Measurements from ENCODE around the gene PIP4K2C.
"Not testable (repeated sequence)": the region's sequence is repeated elsewhere in the genome, so short reads cannot be mapped to it uniquely, and the experiment has no call there.

Gene PIP4K2C

DNA sequence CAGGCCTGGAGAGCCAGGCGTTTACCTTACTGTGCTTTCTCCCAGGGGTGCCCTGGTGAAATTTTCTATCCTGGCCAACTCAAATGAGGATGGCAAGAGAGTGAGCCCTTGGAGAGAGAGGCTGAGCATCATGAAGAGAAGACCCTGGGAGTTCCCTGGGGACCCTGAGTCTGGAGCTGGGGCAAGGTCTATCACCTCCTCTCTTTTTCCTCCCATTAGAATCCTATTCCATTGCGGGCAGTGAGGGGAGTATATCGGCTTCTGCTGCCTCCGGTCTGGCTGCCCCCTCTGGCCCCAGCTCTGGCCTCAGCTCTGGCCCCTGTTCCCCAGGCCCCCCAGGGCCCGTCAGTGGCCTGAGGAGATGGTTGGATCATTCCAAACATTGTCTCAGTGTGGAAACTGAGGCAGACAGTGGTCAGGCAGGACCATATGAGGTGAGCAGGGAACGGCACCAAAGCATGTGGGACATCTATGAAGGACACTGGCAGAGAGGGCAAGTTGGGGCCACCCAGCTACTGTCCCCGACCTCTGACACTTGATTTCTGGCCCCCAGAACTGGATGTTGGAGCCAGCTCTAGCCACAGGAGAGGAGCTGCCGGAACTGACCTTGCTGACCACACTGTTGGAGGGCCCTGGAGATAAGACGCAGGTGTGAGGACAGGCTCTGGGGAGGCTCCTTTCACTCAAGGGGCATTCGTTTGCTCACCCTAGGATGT is 21.9 kb downstream of the PIP4K2C start:
- Histone ChIP-seq H3K9ac (peak overlapping the region; percentile 70), H3K4me3 (peak overlapping the region; percentile 72; the same call in 1 of the 2 replicates), H3K9me3 (peaks cover 4% of the 10 kb centered on the region; the same call in 1 of the 2 replicates), H3K27me3 (peaks cover 47% of the 10 kb centered on the region), H3K4me2 (peak overlapping the region; percentile 94), H3K27ac (peak overlapping the region; percentile 94), H4K20me1 (no peaks in the 10 kb centered on the region), H3K4me1 (peaks cover 71% of the 10 kb centered on the region), H3K36me3 (peaks cover 17% of the 10 kb centered on the region; the same call in 1 of the 2 replicates)
- TF ChIP-seq Cebpa-rat (IDR thresholded peaks at IDR 0.05): no peak

DNA sequence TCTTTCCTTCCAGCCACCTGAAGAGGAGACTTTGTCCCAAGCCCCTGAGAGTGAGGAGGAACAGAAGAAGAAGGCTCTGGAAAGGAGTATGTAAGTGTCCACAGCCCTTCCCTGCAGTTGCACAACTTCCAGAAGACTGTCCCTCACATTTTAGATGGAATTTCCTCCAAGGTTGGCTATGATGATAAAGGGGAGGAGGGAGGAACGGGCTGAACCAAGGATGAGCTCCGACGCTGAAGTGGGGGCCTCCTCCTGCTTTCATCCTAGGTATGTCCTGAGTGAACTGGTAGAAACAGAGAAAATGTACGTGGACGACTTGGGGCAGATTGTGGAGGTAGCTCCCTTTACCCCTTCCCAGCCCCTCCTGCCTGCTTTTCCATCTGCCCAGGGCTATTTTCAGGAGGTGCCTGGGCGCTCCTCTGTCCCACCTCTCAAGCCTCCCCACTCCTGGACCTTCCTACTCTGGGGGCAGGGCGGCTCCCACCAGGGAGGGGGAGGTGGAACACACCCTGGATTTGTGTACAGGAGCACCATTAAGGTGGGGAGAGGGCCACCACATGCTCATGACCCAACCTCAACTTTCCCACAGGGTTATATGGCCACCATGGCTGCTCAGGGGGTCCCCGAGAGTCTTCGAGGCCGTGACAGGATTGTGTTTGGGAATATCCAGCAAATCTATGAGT is 22.6 kb downstream of the PIP4K2C start:
- TF ChIP-seq Cebpa-rat (IDR thresholded peaks at IDR 0.05): no peak

DNA sequence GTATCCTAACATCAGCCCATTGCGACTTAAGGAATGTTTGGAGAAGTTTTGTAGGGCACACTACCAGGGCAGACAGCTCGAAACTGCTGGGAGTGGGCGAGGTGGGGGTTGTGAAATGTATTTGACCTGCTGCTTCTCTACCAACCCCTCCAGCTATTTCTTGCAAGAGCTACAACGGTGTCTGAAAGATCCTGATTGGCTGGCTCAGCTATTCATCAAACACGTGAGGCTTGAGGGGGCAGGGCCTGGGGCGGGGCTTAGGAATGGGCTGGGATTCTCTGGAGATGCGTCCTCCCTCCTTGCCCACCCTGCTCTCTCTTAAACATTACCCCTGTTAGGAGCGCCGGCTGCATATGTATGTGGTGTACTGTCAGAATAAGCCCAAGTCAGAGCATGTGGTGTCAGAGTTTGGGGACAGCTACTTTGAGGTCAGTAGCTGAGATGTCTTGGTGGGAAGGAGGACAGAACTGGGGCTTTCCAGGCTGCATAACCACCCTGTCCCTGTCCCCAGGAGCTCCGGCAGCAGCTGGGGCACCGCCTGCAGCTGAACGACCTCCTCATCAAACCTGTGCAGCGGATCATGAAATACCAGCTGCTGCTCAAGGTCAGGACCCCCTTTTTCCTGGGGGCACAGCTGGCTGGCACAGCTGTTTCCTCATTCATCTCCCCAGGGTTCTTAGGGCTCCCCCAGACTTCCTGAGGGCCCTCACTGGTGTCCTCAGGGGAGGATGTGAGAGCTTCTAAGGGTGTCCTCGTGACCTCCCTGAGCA is 23.4 kb downstream of the PIP4K2C start:
- Histone ChIP-seq H3K4me1 (peaks cover 68% of the 10 kb centered on the region), H3K36me3 (peaks cover 18% of the 10 kb centered on the region; the same call in 1 of the 2 replicates), H3K9ac (peak overlapping the region; percentile 75), H3K27ac (peak overlapping the region; percentile 94), H3K9me3 (peaks cover 8% of the 10 kb centered on the region; the same call in 1 of the 2 replicates), H3K4me2 (peak overlapping the region; percentile 94), H3K27me3 (peaks cover 47% of the 10 kb centered on the region), H3K4me3 (peak overlapping the region; percentile 50), H4K20me1 (peaks cover 3% of the 10 kb centered on the region)
- no peak for TF ChIP-seq Cebpa-rat (IDR thresholded peaks at IDR 0.05)

More for the DNA sequence above, 22.6 kb downstream of the PIP4K2C start:
- H3K9me3 ChIP-seq: peaks cover 6% of the 10 kb centered on the region; the same call in 1 of the 2 replicates
- peak overlapping the region; percentile 70 for H3K9ac ChIP-seq
- no peaks in the 10 kb centered on the region for H4K20me1 ChIP-seq
- peaks cover 71% of the 10 kb centered on the region for H3K4me1 ChIP-seq
- peaks cover 17% of the 10 kb centered on the region; the same call in 1 of the 2 replicates for H3K36me3 ChIP-seq
- H3K27me3 ChIP-seq: peaks cover 47% of the 10 kb centered on the region
- H3K4me2 ChIP-seq: peak overlapping the region; percentile 94
- H3K4me3 ChIP-seq: peak overlapping the region; percentile 50; the same call in 1 of the 2 replicates
- H3K27ac ChIP-seq: peak overlapping the region; percentile 94

DNA sequence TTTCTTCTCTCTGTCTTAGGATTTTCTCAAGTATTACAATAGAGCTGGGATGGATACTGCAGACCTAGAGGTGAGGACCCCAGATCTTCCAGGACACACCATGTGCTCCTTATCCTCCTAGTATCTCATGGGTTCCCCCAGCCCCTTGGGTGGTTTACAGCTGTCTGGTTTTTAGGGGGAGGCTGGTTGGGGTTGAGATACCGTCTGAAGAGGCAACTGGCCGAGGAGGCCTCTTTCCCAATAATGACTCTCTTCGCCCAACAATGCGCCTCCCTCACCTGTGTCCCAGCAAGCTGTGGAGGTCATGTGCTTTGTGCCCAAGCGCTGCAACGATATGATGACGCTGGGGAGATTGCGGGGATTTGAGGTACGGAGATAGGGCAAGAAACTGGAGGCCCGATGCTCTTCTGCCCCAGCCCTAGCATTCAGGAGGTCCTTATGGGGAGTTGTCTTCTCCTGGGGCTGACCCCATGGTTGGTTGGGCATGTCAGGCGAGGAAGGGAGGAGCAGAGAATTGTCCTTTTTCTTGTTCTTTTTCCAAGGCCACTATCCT is 24.0 kb downstream of the PIP4K2C start:
- H3K4me1 ChIP-seq: peaks cover 68% of the 10 kb centered on the region
- peak overlapping the region; percentile 75 for H3K9ac ChIP-seq
- peak overlapping the region; percentile 94 for H3K27ac ChIP-seq
- peaks cover 25% of the 10 kb centered on the region; the same call in 1 of the 2 replicates for H3K36me3 ChIP-seq
- peaks cover 48% of the 10 kb centered on the region for H3K27me3 ChIP-seq
- peak overlapping the region; percentile 94 for H3K4me2 ChIP-seq
- no peak for TF ChIP-seq Cebpa-rat (IDR thresholded peaks at IDR 0.05)
- H3K4me3 ChIP-seq: peak overlapping the region; percentile 46
- peaks cover 9% of the 10 kb centered on the region for H4K20me1 ChIP-seq
- H3K9me3 ChIP-seq: peaks cover 13% of the 10 kb centered on the region; the same call in 1 of the 2 replicates

DNA sequence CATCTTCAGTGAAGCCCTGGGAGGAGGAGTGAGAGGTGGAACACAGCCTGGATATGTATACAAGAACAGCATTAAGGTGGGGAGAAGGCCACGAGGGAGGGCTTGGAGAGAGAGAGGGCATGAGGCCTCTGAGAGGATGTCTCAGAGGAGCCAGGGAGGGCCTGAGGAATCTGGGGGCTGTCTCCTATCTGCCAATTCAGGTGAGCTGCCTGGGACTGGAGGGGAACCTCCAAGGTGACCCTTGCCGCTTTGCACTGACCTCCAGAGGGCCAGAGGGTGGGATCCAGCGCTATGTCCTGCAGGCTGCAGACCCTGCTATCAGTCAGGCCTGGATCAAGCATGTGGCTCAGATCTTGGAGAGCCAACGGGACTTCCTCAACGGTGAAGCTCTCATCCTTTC is 24.6 kb downstream of the PIP4K2C start:
- Histone ChIP-seq H4K20me1 (peaks cover 15% of the 10 kb centered on the region), H3K9me3 (peaks cover 13% of the 10 kb centered on the region; the same call in 1 of the 2 replicates), H3K9ac (peak overlapping the region; percentile 75), H3K27ac (peak overlapping the region; percentile 94), H3K4me3 (peak overlapping the region; percentile 46; the same call in 1 of the 2 replicates), H3K4me1 (peaks cover 65% of the 10 kb centered on the region), H3K4me2 (peak overlapping the region; percentile 94), H3K36me3 (peaks cover 26% of the 10 kb centered on the region; the same call in 1 of the 2 replicates), H3K27me3 (peaks cover 48% of the 10 kb centered on the region)
- no peak for TF ChIP-seq Cebpa-rat (IDR thresholded peaks at IDR 0.05)

DNA sequence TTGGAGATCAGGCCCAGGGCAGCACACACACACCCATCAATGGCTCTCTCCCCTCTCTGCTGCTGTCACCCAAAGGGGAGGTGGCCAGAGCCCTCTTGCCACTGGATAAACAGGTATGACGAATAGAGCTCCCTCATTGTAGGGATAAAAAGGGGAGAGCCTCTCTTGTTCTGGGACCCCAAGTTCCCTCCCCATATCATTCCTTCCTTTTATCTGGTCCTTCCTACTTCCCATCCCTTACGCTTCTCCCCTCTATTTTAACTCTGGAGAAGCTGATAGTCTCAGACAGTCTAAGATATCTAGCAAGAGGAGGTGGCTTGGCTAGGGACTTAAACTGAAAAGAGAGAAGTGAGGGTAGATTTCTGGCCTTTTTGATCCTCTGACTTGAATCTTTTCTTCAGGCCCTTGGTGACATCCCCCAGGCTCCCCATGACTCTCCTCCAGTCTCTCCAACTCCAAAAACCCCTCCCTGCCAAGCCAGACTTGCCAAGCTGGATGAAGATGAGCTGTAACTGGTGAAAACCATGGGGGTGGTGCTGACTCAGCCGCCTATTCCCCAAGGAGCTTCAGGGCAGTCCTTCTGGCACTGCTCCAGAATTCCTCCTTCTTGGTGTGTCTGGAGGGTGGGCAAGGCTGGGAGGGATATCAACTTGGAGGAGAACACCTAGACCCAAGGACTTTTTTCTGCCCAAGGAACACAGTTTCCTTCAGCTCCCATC is 25.6 kb downstream of the PIP4K2C start:
- Histone ChIP-seq H3K4me1 (peaks cover 70% of the 10 kb centered on the region), H3K4me3 (no peak overlapping the region; the same call in 1 of the 2 replicates), H3K27ac (peak overlapping the region; percentile 94; the same call in 1 of the 2 replicates), H3K9me3 (peaks cover 13% of the 10 kb centered on the region; the same call in 1 of the 2 replicates), H3K27me3 (peaks cover 49% of the 10 kb centered on the region), H3K4me2 (peak overlapping the region; percentile 94), H3K9ac (no peak overlapping the region), H3K36me3 (peaks cover 26% of the 10 kb centered on the region; the same call in 1 of the 2 replicates), H4K20me1 (peaks cover 24% of the 10 kb centered on the region)
- no peak for TF ChIP-seq Cebpa-rat (IDR thresholded peaks at IDR 0.05)

DNA sequence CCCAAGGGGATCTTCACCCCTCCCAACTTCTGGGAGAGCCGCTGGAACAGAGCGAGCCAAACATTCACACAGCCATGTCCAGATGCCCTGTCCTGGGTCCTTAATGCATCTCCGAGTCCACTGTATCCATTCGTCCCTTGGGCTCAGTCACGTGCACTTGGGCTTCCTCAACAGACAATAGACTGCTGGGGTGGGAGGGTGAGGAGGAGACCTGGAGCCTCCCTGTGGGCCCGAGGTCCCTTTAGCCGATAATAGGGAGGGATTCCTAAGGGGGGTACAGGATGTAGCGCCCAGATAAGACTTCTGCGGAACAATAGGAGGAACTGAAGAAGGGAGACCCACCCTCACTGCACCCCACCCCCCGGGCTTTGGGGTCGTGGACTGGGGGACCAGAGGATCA is 26.9 kb downstream of the PIP4K2C start:
- Histone ChIP-seq H3K4me3 (no peak overlapping the region), H3K4me1 (peaks cover 60% of the 10 kb centered on the region), H3K4me2 (peak overlapping the region; percentile 12; the same call in 1 of the 2 replicates), H3K9ac (no peak overlapping the region), H3K9me3 (peaks cover 13% of the 10 kb centered on the region; the same call in 1 of the 2 replicates), H3K27me3 (peaks cover 58% of the 10 kb centered on the region), H3K36me3 (peaks cover 26% of the 10 kb centered on the region; the same call in 1 of the 2 replicates), H3K27ac (no peak overlapping the region), H4K20me1 (peaks cover 37% of the 10 kb centered on the region)
- no peak for TF ChIP-seq Cebpa-rat (IDR thresholded peaks at IDR 0.05)

DNA sequence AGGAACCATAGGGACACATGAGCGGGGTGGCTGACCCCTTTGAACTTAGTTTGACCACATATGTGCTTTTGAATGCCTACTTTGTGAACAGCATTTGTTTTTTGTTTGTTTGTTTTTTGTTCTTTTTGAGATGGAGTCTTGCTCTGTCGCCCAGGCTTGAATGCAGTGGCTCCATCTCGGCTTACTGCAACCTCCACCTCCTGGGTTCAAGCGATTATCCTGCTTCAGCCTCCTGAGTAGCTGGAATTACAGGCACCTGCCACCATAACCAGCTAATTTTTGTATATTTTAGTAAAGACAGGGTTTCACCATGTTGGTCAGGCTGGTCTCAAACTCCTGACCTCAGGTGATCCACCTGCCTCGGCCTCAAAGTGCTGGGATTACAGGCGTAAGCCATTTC is 27.4 kb downstream of the PIP4K2C start:
- H3K4me3 ChIP-seq, H3K27ac ChIP-seq, H3K9ac ChIP-seq: not testable (repeated sequence)
- Histone ChIP-seq H3K4me2 (peak overlapping the region; percentile 7; the same call in 1 of the 2 replicates), H3K9me3 (peaks cover 13% of the 10 kb centered on the region; the same call in 1 of the 2 replicates), H3K4me1 (peaks cover 55% of the 10 kb centered on the region), H3K27me3 (peaks cover 63% of the 10 kb centered on the region), H4K20me1 (peaks cover 40% of the 10 kb centered on the region), H3K36me3 (peaks cover 26% of the 10 kb centered on the region; the same call in 1 of the 2 replicates)
